EH (cell line): ENCODE data around the gene MARCHF2.

Experiments used
- DNase-seq: peaks from one replicate; pipeline ENCODE4 v3.0.0-alpha.2; 2015; ENCODE audit warnings: low read depth

The MARCHF2 gene

GRCh38 chr19:8478598-8478997 is 65.5 kb downstream of the MARCHF2 start:
- DNase-seq: no peak

- DNase-seq: no peak
Measured at GRCh38 chr19:8481201-8481600, 68.1 kb downstream of the MARCHF2 start.

GRCh38 chr19:8481616-8482015 is 68.5 kb downstream of the MARCHF2 start:
- no peak for DNase-seq

GRCh38 chr19:8482696-8483095 is 69.6 kb downstream of the MARCHF2 start:
- DNase-seq: no peak

- DNase-seq: no peak
Measured at GRCh38 chr19:8483165-8483564, 70.1 kb downstream of the MARCHF2 start.

GRCh38 chr19:8484331-8484894 is 71.3 kb downstream of the MARCHF2 start:
- DNase-seq: no peak

- no peak for DNase-seq
Measured at GRCh38 chr19:8485561-8486371, 72.7 kb downstream of the MARCHF2 start.

GRCh38 chr19:8486661-8487136 is 73.6 kb downstream of the MARCHF2 start:
- no peak for DNase-seq

GRCh38 chr19:8487137-8487851 is 74.2 kb downstream of the MARCHF2 start:
- no peak for DNase-seq

GRCh38 chr19:8488365-8488764 is 75.3 kb downstream of the MARCHF2 start:
- DNase-seq: no peak
